HG03139 (cell line): Measurements from ENCODE around the gene ZNF177.

Experiments used
- ATAC-seq: cut with Tn5 transposase; IDR thresholded peaks from one replicate; pipeline ENCODE4 v1.9.1; 2021; ENCODE audit not compliant: unreplicated experiment

The ZNF177 gene

DNA sequence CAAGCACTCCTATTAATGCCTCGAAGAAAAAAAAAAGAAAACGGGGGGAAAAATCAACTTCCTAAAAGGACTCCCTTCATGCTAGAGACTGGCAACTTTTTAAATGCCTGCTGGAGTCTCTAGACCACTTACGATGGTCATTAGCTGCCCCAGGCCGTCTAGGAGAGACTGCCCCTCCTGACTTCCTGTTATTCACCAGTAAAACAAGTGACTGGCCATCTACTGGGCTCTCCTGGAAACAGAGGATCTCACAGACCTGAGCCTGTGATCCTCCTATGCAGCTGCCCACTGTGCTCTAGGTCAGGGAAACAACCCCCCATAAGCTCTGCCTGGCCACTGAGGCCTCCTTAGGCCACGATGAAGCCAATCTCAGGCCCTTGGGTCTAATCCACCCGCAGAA is 65.1 kb downstream of the ZNF177 start:
- ATAC-seq = no peak

DNA sequence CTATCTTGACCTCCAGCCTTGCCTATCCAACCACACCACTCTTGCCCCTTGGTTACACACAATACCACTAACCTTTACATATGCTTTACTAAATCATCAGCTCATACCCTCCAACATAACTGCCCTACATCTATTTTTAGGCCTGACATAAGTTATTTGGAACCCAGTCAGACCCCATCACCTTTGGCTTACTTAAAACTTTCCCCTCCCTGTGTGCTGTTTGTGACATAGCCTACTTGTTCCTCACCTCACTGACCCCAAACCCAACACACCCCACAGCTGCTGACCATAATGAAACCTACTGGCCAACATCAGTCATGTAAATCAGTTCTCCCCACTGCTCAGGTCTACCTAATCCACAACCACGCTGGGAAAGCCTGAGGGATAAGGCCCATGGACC is 67.6 kb downstream of the ZNF177 start:
- ATAC-seq = no peak

DNA sequence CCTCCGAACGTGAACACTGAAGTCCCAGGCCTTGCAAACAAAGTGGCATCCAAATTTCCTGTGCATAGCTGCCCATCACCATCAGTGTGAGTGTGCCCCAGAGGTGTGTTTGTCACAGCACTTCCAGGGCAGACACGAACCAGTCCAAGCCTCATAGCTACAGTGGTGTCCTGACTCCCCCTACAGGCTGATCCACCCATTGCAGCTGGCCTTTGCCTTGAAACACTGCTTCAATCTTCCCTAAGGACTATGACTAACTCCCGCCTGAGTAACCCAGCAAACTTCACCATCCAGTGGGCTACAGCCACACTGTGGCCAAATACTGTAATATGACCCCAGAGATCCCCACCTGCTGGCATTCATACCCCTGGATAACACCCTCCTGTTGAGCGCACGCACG is 68.7 kb downstream of the ZNF177 start:
- no peak for ATAC-seq
